GM19468 (cell line): ENCODE results near the gene GAB1.

Source experiments
- ATAC-seq: cut with Tn5 transposase; IDR thresholded peaks from one replicate; pipeline ENCODE4 v1.9.1; 2021; ENCODE audit warnings: mild to moderate bottlenecking, moderate library complexity, moderate number of reproducible peaks; ENCODE audit not compliant: unreplicated experiment; ENCODE audit errors: extremely low read depth

The GAB1 gene

DNA sequence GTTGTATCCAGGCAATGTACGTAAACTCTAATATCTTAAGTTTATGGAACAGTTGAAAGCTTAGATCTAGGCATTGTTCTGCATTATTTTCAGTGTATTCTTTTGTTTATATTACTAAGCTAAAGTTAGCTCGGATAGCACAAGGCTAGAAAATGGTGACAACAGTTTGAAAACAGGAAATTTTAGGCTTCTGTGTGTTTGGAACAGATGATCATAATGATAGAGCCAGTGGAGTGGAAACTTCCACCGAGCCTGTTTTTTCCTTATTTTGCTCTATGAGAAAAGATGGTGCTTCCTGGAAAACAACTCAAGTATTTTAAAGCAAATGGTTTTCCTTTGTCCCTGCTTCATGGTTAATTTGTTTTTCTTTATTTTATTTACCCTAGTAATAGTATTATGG lies 70.8 kb downstream of the GAB1 start:
- ATAC-seq, result no peak

DNA sequence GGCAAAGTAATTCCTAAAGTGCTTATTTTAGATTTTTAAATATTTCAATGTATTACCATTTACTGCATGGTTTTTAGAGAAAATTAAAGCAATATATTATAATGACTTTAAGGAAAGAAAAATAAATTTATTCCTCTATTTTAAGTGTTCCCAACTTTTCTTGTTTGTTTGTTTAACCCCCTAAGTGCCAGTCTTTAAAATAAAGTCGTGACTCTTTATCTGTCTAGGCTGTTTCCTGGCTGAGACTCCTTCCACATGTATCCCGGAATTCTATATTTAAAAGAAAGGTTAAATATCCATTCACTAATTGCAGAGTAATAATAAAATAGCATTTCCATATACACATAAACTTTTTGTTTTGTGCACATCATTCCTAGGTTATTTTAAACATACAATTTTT lies 71.2 kb downstream of the GAB1 start:
- ATAC-seq, result no peak

DNA sequence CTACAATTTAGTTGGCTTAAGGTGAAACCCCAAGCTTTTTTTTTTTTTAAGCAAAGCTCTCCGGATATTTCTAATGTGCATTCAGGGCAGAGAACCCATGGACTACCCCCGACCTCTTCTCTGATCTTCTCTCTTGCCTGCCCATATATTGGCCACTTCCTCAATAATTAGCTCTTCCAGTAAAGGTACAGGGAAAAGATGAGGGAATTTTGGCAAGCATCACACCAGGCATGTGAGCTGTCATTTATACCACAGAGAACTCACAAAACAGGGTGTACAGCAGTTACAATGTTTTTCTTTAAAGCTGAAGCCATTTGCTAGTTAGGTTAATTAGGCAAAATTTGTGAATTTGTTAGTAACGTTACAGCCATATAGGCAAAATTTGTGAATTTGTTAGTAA lies 73.3 kb downstream of the GAB1 start:
- no peak for ATAC-seq

DNA sequence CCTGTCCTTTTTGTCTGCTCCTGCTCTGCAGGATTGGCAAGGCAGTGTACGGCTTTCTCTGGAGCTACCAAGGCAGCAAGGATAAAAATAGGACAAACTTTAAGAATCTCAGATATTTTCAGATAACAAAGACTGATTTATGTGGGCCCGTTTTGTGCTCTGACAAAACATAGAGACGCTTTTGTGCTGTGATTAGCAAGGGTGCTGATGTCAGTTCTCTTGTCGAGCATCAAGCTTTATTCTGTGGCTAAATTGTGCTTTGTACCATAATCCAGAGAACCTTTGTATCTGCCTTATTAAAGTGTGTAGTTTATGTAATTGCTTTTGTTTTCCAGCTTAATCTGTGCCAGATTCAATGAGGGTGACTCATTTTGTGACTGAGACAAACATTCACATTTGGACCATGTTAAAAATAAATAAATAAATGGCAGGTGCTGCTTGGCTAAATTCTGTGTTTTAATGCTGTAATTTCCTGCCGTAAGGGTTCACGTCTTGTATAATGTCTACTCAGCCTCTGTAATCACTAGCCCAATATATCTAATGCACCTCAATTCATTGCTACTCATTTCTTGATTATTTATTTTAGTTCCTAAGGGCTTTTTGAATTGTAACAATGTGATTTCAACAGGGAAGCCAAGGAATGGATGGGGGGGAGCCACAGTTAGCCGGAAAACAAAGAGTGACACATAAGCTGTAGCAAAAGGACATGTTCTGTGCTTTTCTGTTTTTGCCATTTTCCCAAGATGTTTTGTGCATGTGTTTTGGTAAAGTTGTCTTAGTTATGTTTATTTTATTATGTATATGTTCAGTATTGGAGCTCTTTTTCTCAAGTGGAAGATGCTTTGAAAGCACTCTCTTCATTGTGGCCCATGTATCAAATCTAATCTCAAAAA lies 75.1 kb downstream of the GAB1 start:
- ATAC-seq, result no peak

DNA sequence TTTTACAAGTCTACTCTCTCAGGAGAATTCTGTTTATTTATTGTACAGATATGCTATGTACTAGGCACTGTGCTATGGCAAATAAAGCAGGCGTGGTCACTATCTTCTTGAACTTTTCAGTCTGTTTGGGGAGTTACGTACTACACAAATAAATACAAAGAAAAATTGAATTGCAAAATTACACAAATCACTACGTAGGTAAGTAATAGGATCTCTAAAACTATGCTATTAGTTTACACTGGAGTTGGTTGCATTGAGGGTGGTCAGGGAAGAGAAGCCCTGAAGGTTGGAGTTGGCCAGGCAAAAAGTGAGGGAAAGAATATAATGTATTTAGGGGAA lies 75.7 kb downstream of the GAB1 start:
- no peak for ATAC-seq

DNA sequence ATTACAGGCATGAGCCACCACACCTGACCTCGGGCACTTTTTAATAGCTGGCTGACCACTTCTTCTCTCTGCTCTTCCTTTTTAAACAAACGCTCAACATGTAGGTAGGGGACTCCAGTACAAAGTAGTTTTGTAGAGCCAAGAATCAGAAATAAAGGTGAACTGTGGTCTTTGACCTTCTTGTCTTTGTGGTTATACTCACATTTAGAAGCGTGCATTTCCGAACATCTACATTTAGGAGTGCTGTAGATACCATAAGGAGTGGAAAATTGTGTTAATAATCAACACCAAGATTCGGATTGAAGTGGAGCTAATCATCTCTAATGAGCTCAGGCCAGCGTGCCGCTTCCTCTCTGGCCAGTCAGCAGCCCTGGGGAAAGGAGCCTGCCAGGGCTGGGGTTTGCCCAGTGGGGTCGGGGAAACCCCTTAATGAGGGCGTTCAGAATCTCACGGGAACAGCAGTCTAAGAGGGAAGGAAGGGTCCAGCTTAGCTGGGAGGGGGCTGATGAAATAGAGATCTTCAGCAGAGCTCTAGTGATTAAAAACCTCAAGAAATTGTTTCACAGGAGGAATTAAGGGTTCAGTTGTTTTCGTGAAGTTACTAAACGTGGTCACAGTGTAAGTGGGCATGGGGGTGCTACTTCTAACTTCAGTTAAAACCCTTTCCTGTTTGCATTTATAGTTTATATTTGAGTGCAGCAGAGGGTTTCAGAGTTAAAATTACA lies 81.2 kb downstream of the GAB1 start:
- ATAC-seq, result peak; percentile 84

DNA sequence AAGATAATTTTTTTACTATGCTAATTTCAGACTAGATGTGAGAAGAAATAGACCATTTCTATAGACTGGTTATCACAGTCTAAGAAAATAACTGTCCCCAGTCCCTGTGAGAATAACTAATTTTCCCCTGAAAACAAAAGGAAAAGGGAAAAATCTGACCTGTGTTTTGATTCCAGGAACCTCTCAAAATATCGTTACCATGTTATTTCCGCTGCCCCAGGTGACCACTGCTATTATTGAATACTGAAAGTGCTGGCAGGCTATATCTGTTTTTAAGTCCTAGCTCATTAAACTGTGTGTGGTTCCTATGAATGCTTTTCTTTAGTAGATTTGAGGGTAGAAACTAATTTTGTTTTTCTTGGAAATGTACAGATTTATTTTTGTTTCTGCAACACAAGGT lies 83.6 kb downstream of the GAB1 start:
- no peak for ATAC-seq

DNA sequence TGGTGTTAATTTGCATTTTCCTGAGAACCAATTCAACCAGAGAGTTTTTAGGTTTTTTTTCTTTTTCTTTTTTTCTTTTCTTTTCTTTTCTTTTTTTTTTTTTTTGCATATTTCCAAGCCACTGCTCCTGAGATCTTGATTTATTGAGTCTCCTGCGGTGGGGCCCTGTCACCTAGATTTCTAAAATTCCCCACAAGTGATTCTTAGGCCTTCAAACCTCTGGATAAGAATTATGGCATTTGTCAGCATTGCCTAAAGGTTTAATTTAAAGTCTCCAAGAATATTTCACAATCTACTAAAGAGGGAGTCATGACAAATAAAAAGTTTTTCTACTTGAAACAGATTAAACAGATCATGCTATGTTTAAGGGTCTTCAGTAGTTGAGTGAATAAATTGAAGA lies 84.9 kb downstream of the GAB1 start:
- no peak for ATAC-seq

DNA sequence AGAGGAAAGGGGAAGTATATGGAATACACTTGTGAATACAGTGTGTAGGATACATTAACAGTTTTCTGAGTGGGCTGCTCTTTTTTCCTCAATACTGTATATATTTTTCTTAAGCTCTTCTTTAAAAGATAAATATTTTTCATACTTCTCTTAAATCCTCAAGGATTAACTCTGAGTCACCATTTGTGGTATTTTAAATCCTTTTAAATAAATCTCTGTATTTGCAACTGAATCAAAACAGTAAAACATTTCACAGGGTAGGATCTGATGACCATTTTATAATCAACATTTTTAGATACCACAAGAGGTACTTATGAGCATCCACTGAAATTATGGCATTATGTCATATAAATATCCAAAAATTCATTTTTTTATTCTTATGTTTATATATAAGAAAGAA lies 87.6 kb downstream of the GAB1 start:
- ATAC-seq, result no peak

DNA sequence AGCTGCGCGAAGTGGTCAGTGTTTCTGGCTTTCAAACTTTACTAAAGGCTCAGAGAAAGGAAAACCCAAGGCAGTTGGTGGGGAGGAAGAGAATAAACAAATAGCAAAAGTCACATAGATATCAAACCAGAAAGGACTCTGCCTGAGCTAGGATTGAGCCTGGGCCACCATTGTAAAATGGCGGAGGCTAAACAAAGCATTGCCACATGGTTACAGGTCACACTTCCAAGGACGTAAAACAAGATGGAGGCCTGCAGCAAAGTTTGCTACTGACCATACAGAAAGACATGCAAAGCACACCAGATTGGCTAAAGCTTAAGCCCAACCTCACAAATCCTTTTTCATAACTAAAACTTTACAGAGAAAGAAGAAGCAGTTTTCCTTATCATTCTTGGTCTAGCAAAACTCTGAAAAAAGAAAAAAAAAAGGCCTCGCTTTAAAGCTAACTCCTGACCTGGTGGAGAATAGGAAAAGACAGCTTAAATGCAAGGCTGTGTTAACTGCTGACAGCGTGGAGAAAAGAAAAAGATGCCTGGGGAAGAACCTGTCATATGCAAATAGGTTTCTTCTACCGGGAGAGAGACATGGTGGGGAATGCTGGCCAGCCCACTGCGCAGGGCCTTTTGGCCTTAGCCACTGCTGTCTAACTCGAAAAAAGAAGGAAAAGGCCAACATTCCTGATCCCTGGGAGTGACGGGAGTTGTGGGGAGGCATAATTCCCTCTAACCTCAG lies 95.0 kb downstream of the GAB1 start:
- ATAC-seq, result no peak

DNA sequence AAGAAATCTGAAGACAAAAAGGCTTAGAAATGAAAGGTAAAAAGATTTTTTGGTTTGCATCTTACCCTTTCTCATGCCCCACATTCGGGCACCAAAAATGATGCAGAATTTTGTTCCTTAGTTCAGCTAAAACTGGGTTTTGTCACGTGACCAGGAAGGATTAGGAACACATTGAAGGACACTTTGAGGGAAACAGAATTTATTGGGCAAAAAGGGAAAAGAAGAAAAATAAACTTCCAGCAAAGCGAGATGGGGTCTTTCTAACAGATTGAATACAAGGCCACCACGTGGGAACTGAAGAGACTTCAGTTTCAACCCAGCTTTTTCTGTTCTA lies 95.5 kb downstream of the GAB1 start:
- ATAC-seq, result no peak

DNA sequence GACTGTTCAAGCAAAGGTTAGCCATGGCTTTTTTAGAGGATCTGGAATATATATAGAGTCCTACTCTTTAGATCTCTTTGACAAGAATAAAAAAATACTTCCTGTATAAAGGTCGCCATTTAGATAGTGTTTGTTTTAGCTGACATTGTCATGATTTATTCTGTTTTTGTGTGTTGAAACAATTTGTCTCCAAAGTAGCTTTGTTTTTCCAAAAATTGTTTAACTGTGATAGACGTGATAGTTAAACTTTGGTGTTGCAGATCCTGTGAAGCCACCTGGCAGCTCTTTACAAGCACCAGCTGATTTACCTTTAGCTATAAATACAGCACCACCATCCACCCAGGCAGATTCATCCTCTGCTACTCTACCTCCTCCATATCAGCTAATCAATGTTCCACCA lies 96.6 kb downstream of the GAB1 start:
- ATAC-seq, result no peak

DNA sequence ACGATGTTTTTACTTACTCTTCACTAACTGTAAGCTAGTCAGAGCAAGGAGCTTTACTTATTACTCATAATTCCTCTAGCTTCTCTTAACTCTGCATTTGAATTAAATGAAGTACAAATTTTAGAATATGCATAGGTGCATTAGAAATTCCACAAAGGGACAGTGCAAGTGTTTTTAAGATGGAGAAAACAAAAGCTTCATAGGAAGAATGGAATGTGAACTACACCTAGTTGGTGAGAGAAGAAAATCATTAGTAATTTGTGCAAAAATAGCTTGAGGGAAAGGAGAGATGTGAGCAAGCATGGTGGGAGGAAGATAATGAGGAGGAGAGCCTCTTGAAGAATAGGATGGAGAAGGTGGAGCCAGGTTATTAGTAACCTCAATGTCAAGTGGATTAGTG lies 99.3 kb downstream of the GAB1 start:
- no peak for ATAC-seq

DNA sequence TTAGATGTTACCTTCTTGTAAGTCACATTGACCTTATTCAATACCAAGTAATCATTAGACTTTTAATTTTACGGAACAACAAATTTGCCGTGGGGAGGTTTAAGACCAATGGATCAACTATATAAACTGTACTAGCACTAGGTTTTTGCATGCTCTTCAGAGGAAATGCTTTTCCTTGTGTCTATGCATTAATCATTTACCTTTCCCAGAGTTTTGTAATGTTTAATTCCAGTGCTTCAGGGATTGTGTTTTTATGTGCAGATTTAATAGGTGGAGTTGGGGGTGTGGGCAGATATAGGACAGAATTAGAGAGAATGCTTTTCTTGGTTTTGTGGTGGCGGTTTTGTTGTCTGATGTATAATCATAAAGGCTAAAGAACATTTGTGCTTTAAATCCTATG lies 100.8 kb downstream of the GAB1 start:
- ATAC-seq, result no peak

DNA sequence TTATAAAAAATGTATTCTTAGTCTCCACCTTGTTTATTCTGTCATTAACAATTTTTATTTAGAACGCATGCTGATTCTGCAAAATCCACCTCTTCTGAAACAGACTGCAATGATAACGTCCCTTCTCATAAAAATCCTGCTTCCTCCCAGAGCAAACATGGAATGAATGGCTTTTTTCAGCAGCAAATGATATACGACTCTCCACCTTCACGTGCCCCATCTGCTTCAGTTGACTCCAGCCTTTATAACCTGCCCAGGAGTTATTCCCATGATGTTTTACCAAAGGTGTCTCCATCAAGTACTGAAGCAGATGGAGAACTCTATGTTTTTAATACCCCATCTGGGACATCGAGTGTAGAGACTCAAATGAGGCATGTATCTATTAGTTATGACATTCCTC lies 101.3 kb downstream of the GAB1 start:
- no peak for ATAC-seq

DNA sequence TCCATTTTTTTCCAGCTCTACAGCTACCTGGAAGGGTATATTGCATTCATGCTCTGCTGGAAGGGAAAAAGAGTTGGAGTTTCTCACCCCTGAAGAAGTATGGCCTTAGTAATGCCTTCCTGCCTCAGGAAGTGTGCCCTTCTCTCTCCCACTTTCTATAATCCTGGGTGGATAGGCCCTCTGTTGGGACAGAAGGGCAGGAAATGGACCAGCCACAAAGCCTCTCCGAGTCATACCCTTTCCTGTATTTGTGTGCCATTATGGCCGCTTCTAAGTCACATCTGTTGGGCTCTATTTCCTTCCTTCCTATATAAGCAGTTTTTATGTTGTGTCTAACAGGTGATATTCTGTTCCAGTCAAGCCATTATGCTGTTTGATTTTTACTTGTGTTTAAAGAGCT lies 102.0 kb downstream of the GAB1 start:
- ATAC-seq, result no peak

DNA sequence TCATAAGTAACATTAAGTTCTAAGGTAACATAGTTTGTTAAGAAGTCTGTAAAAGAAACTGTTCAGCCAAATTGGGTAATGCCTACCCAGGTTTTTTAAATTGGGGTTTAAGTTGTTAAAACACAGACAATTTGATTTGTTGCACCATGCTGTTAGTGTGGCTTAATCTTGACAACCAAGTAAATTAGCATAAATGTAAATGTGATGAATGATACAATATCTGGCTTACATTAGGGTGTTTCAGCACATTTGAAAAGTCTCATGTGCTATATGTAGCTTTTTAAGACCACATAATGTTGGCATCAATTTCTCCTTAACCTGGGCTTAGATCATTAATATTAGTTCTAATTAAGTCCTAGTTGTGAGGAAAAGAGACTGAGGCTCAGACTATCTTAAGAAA lies 104.4 kb downstream of the GAB1 start:
- ATAC-seq, result no peak

DNA sequence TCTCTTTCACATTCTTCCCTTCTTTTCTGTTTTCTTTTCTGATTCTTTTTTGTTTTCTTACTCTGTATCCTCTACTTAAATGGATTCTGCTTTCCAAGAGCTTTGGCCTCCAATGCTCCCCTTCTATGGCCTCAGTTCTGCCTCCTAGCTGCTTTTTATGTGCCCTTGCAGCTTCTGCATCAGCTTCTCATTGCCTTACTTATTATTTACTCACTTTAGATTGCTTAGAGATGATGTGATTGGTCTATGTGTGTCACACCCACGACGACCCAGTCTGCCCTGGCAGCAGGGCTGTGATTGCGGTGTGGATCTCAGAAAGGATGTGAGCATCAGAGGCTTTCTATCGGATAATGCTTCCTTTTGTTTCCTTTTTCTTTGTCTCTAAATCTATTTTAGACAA lies 105.0 kb downstream of the GAB1 start:
- ATAC-seq, result no peak

DNA sequence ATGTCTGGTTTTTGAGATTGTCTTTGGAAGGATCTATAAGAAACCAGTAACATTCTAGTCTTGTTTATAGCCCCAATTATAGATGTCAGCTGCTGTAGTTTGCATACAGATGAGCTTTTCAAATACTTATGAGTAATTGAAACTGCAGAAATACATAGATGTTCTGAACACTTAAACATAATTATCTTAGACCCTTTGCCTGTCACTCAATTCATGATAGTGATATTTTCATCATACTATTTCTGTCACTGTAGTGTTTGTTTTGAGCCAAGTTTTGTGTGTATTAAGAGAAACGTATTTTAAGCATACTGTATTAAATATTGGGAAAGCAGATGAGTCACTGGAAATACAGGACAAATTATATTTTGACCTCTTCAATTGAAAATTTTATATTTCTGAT lies 107.1 kb downstream of the GAB1 start:
- ATAC-seq, result no peak

DNA sequence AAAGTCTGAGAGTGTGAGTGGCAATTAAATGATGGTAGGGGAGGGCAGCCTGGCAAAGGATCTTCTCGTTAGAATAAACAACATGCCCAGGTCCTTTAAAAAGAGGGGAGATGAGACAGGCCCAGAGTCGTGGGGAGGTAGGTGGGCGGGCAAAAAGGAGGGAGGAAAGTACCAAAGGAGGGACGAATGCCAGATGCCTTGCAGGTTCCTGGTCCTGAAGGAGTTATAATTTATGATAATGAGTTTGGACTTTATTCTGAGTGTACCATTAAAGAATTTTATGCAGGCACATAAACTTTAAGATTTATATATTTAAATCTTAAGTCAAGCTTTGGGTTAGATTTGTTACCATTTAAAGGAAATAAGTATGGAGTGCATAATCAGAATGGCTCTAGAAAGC lies 114.5 kb downstream of the GAB1 start:
- no peak for ATAC-seq

DNA sequence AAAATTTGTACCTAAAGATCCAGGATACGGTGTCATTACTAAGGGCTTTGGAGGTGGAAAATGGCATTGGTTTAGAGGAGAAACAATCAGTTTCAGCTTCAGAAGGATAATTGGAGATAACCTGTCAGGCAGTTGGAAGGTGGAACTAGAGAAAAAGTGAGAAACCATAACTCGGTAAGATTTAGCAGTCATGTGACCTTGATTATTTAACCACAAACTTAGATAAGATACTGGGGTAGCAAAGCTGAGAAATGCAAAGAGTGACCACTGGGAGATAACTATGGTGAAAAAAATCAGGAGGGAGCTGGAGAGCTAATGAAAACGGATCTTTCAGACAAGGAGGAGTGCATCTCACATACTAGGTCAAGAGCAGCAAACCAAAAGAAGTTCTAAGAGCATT lies 118.5 kb downstream of the GAB1 start:
- no peak for ATAC-seq
